SK-N-SH (cell line): ENCODE measurements around the gene NMBR. TPM values are rescaled to one million over a fixed set of nuclear protein-coding genes. Genes with fewer than 3 reads are reported as not detected.

Experiments
- CTCF ChIA-PET: fragments of 300-600, 350-600 bp; formaldehyde crosslinking; extraction: SDS; loops from one replicate; lab custom pipeline; 2021; lab: Yijun Ruan, JAX
- POLR2A ChIA-PET: fragments of 350-600 bp; sonication (Branson Sonifier 250); formaldehyde crosslinking; extraction: SDS; loops from one replicate; lab custom pipeline; 2020; ENCODE audit warnings: antibody characterized with exemption, inconsistent platforms; lab: Yijun Ruan, JAX
- DNase-seq: peaks from one replicate; pipeline ENCODE4 v3.0.0; 2012
- H2AFZ ChIP-seq: fragments of 200-600 bp; sonication (generic); 2 replicates; pipeline ENCODE4 v1.8.1; 2016; ENCODE audit warnings: antibody characterized with exemption, mild to moderate bottlenecking, low read depth
- H3F3A ChIP-seq: fragments of 200-600 bp; sonication (generic); replicated peaks from 2 replicates; pipeline ENCODE3; 2016; ENCODE audit warnings: antibody characterized with exemption, mild to moderate bottlenecking; ENCODE audit not compliant: insufficient read depth
- H3K27ac ChIP-seq, 2 experiments: fragments of 200-500 bp in 1 of 2; fragments of 200-600 bp in 1 of 2; sonication (Bioruptor generic) in 1 of 2; sonication (generic), shearing (Covaris generic) in 1 of 2; 2 replicates each; pipeline versions ENCODE4 v1.5.1 to v1.6.1; 2014 to 2016; ENCODE audit warnings: low read depth in 2 of 2, inconsistent platforms in 1 of 2, low read length in 1 of 2, mild to moderate bottlenecking in 1 of 2, mixed read lengths in 1 of 2
- H3K27me3 ChIP-seq: fragments of 200-600 bp; sonication (generic), shearing (Covaris generic); 2 replicates; pipeline ENCODE4 v1.6.1; 2016; ENCODE audit warnings: mixed run types; ENCODE audit not compliant: insufficient read depth
- H3K36me3 ChIP-seq, 2 experiments: fragments of 200-500 bp in 1 of 2; fragments of 200-600 bp in 1 of 2; sonication (Bioruptor generic) in 1 of 2; sonication (generic) in 1 of 2; replicated peaks in 1 of 2; 2 replicates each; pipeline versions ENCODE3 to v1.5.1; 2014 to 2016; ENCODE audit warnings: low read length in 1 of 2, mild to moderate bottlenecking in 1 of 2; ENCODE audit not compliant: insufficient read depth in 2 of 2, control insufficient read depth in 1 of 2
- H3K4me1 ChIP-seq, 2 experiments: fragments of 200-500 bp in 1 of 2; fragments of 200-600 bp in 1 of 2; sonication (Bioruptor generic) in 1 of 2; sonication (generic), shearing (Covaris generic) in 1 of 2; 2 replicates each; pipeline versions ENCODE4 v1.5.1 to v1.6.1; 2014 to 2016; ENCODE audit warnings: low read depth in 1 of 2, low read length in 1 of 2, mixed run types in 1 of 2; ENCODE audit not compliant: insufficient read depth in 2 of 2, control insufficient read depth in 1 of 2
- H3K4me2 ChIP-seq: fragments of 200-600 bp; sonication (generic), shearing (Covaris generic); 2 replicates; pipeline ENCODE4 v1.6.1; 2017; ENCODE audit warnings: mixed run types
- H3K4me3 ChIP-seq, 2 experiments: fragments of 200-500 bp in 1 of 2; fragments of 200-600 bp in 1 of 2; sonication (Bioruptor generic) in 1 of 2; sonication (generic), shearing (Covaris generic) in 1 of 2; 2 replicates each; pipeline versions ENCODE4 v1.5.1 to v1.8.1; 2014 to 2016; ENCODE audit warnings: low read depth in 2 of 2, inconsistent platforms in 1 of 2, low read length in 1 of 2, mild to moderate bottlenecking in 1 of 2, mixed read lengths in 1 of 2, moderate library complexity in 1 of 2
- H3K79me2 ChIP-seq: fragments of 200-600 bp; sonication (generic); 2 replicates; pipeline ENCODE4 v1.8.1; 2017; ENCODE audit warnings: mild to moderate bottlenecking; ENCODE audit not compliant: insufficient read depth
- H3K9ac ChIP-seq: fragments of 200-600 bp; sonication (generic); 2 replicates; pipeline ENCODE4 v1.6.1; 2017; ENCODE audit warnings: mixed run types
- H3K9me2 ChIP-seq: fragments of 200-600 bp; sonication (generic); 2 replicates; pipeline ENCODE4 v1.6.1; 2017; ENCODE audit warnings: mixed run types
- H3K9me3 ChIP-seq: fragments of 200-600 bp; sonication (generic); 2 replicates; pipeline ENCODE4 v1.6.1; 2017; ENCODE audit warnings: mixed run types, mild to moderate bottlenecking, moderate library complexity
- H4K20me1 ChIP-seq: fragments of 200-600 bp; sonication (generic); 2 replicates; pipeline ENCODE4 v1.6.1; 2017; ENCODE audit warnings: mild to moderate bottlenecking, mixed run types; ENCODE audit not compliant: insufficient read depth
- CHD2 ChIP-seq: fragments of 150-350 bp; IDR thresholded peaks from 2 replicates; pipeline ENCODE4 v1.6.1; 2018; ENCODE audit warnings: low read length; ENCODE audit not compliant: partially characterized antibody
- EP300 ChIP-seq, 2 experiments: IDR thresholded peaks; 2 replicates each; pipeline versions ENCODE4 v1.4.0 to v1.6.1; 2012; ENCODE audit warnings: borderline replicate concordance in 1 of 2, low read depth in 1 of 2, low read length in 1 of 2
- FOSL2 ChIP-seq: IDR thresholded peaks from 2 replicates; pipeline ENCODE4 v1.4.0; 2012; ENCODE audit warnings: low read depth, mild to moderate bottlenecking, moderate library complexity, borderline replicate concordance
- FOXJ3 ChIP-seq: sonication (generic); formaldehyde crosslinking; IDR thresholded peaks from 2 replicates; pipeline ENCODE4 v1.5.1; 2020; ENCODE audit warnings: mild to moderate bottlenecking, missing genetic modification reagents
- GATA2 ChIP-seq: sonication (generic); formaldehyde crosslinking; IDR thresholded peaks from 2 replicates; pipeline ENCODE4 v1.5.0; 2020; ENCODE audit warnings: mild to moderate bottlenecking, missing genetic modification reagents
- IRF3 ChIP-seq: fragments of 150-350 bp; IDR thresholded peaks from 2 replicates; pipeline ENCODE4 v1.6.1; 2016; ENCODE audit warnings: mild to moderate bottlenecking, low read depth, low read length
- JUND ChIP-seq: IDR thresholded peaks from 2 replicates; pipeline ENCODE4 v1.4.0; 2012
- MAX ChIP-seq: IDR thresholded peaks from 2 replicates; pipeline ENCODE4 v1.4.0; 2012; ENCODE audit warnings: low read depth
- POLR2AphosphoS5 ChIP-seq: IDR thresholded peaks from 2 replicates; pipeline ENCODE4 v1.6.1; 2012; ENCODE audit warnings: low read depth, low read length
- RAD21 ChIP-seq: IDR thresholded peaks from 2 replicates; pipeline ENCODE4 v1.6.1; 2012; ENCODE audit warnings: mild to moderate bottlenecking, low read length
- RCOR1 ChIP-seq: fragments of 150-350 bp; IDR thresholded peaks from 2 replicates; pipeline ENCODE4 v1.6.1; 2017; ENCODE audit warnings: antibody characterized with exemption, low read length
- RXRA ChIP-seq: IDR thresholded peaks from 2 replicates; pipeline ENCODE4 v1.4.0; 2012; ENCODE audit warnings: low read depth, mild to moderate bottlenecking, borderline replicate concordance
- SIN3A ChIP-seq: IDR thresholded peaks from 2 replicates; pipeline ENCODE4 v1.6.1; 2012; ENCODE audit warnings: low read depth, mild to moderate bottlenecking, low read length, moderate library complexity, borderline replicate concordance
- SMC3 ChIP-seq: IDR thresholded peaks from 2 replicates; pipeline ENCODE4 v1.6.1; 2012; ENCODE audit warnings: low read depth, low read length, improper control_type of control experiment
- TCF12 ChIP-seq: IDR thresholded peaks from 2 replicates; pipeline ENCODE4 v1.4.0; 2012
- WGBS: methylation state at CpG from one replicate; pipeline ENCODE4 v1.1.6; 2017; ENCODE audit warnings: low lambda C conversion rate; 5-methylcytosine and 5-hydroxymethylcytosine counted together
- polyA plus RNA-seq, 3 experiments: library from polyadenylated mRNA; depleted of rRNA; stranded (reverse); fragments of >200 nt; gene quantifications; 2 replicates each; pipeline ENCODE4 v1.2.3, GENCODE V29; 2012
- TF ChIP-seq, protein P1 (sequence below): IDR thresholded peaks from 2 replicates; pipeline ENCODE4; 2012
- TF ChIP-seq, protein P2 (sequence below): IDR thresholded peaks from 2 replicates; pipeline ENCODE4 v1.4.0; 2012; ENCODE audit warnings: low read depth, borderline replicate concordance

NMBR gene
- polyA plus RNA-seq, 1 of the 3 experiments (the other 2 are of a cell fraction): not detected

GRCh38 chr6:142146828-142147662 lies at the start of gene NMBR, which contains the start of gene VTA1 (continued):
- TF ChIP-seq, protein P1, sequence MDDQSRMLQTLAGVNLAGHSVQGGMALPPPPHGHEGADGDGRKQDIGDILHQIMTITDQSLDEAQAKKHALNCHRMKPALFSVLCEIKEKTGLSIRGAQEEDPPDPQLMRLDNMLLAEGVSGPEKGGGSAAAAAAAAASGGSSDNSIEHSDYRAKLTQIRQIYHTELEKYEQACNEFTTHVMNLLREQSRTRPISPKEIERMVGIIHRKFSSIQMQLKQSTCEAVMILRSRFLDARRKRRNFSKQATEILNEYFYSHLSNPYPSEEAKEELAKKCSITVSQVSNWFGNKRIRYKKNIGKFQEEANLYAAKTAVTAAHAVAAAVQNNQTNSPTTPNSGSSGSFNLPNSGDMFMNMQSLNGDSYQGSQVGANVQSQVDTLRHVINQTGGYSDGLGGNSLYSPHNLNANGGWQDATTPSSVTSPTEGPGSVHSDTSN: no peak
- TF ChIP-seq CHD2: peak; percentile 74
- no peak for TF ChIP-seq FOSL2
- TF ChIP-seq EP300 (IDR thresholded peaks at IDR 0.05; ENCODE audit: borderline replicate concordance in 1 of 2, low read depth in 1 of 2, low read length in 1 of 2): peak; percentile 22 to 45; a peak in 1 of 4 replicates
- TF ChIP-seq RAD21: peak; percentile 84
- TF ChIP-seq FOXJ3: no peak
- peak; percentile 78; the same call in 1 of the 2 replicates for TF ChIP-seq POLR2AphosphoS5
- no peak for TF ChIP-seq GATA2
- peak; percentile 76 for TF ChIP-seq SMC3
- peak; percentile 41; the same call in 1 of the 2 replicates for TF ChIP-seq TCF12
- no peak for TF ChIP-seq JUND
- TF ChIP-seq RCOR1: peak; percentile 60; the same call in 1 of the 2 replicates
- TF ChIP-seq, all 33 proteins: peak for 19

DNA sequence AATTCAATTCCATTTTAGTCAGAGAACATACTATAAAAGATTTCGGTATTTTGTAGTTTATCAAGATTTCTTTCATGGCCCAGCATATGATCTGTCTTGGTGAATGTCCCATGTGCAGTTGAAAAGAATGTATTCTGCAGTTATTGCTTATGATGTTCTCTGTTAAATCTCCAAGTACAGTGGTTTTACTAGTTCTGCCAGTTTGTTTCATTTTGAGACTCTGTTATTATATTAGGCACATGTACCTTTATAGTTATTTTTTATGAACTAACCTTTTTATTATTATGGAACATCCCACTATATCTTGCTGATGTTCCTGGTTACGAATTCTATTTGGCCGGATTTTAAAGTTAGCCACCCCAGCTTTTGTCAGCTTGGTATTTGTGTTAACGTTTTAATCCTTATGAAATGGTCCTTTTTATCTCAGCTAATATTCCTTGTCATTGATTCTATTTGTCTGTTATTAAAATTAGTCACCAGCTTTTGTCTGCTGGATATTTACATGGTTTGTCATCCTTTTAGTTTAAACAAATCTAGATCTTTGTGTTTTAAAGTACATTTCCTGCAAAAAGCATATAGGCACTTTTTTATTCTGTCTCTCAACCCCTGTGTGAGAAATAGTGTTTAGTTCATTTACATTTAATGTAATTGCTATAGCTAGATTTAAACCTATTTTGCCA lies 49.1 kb upstream of the NMBR start:
- Histone ChIP-seq H3K9me2 (no peaks in the 10 kb centered on the region), H3K27me3 (no peaks in the 10 kb centered on the region), H3K36me3 (peaks cover 67 to 86% of the 10 kb centered on the region in 2 experiments), H3K4me2 (no peak overlapping the region), H4K20me1 (no peaks in the 10 kb centered on the region), H3F3A (peaks cover 30% of the 10 kb centered on the region), H3K9ac (no peak overlapping the region), H3K4me3 (no peak overlapping the region), H3K79me2 (peaks cover 83% of the 10 kb centered on the region), H2AFZ (no peak overlapping the region), H3K4me1 (no peaks in the 10 kb centered on the region)
- ChIA-PET POLR2A (no interaction called here), CTCF (interaction anchor here (0.7 to 1.8 kb wide), 5 partner anchors 11 to 370 kb away, joined by 3 to 6 read pairs (median 3); no protein-coding TSS in a partner anchor)
- DNase-seq: no peak
- TF ChIP-seq JUND: no peak
- TF ChIP-seq, protein P2, sequence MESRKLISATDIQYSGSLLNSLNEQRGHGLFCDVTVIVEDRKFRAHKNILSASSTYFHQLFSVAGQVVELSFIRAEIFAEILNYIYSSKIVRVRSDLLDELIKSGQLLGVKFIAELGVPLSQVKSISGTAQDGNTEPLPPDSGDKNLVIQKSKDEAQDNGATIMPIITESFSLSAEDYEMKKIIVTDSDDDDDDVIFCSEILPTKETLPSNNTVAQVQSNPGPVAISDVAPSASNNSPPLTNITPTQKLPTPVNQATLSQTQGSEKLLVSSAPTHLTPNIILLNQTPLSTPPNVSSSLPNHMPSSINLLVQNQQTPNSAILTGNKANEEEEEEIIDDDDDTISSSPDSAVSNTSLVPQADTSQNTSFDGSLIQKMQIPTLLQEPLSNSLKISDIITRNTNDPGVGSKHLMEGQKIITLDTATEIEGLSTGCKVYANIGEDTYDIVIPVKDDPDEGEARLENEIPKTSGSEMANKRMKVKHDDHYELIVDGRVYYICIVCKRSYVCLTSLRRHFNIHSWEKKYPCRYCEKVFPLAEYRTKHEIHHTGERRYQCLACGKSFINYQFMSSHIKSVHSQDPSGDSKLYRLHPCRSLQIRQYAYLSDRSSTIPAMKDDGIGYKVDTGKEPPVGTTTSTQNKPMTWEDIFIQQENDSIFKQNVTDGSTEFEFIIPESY: no peak
- TF ChIP-seq MAX: no peak
- no peak for TF ChIP-seq RAD21
- no peak for TF ChIP-seq CHD2
- TF ChIP-seq RXRA: no peak
- no peak for TF ChIP-seq SIN3A
- TF ChIP-seq IRF3: no peak
- TF ChIP-seq POLR2AphosphoS5: no peak
- TF ChIP-seq, all 33 proteins: peak for 0
- WGBS: 91% methylated on average over 4 of the region's 4 CpGs
- H3K27ac ChIP-seq: peak overlapping the region in 1 of 2 experiments; percentile 23; a peak in 1 of 4 replicates
- no peaks in the 10 kb centered on the region for H3K9me3 ChIP-seq
